Adrenal gland (tissue), 5 donors: Measurements from ENCODE around the gene ATF6B.

Experiments used
- POLR2A ChIP-seq, 2 donors: fragments of 450-650 bp; IDR thresholded peaks; one replicate each; pipeline ENCODE4 v1.6.1; 2017; ENCODE audit warnings: antibody characterized with exemption in 2 of 2, mild to moderate bottlenecking in 2 of 2, moderate library complexity in 1 of 2
- TF ChIP-seq, protein P1 (sequence below), 6 experiments: fragments of 450-650 bp in 4 of 6; fragments of 200-600 bp in 2 of 6; sonication (generic) in 1 of 6; IDR thresholded peaks; 1 replicate in 5 of 6; 2 replicates in 1 of 6; pipeline versions ENCODE4 v1.5.1 to v1.8.0; 2016 to 2021; ENCODE audit warnings: antibody characterized with exemption in 6 of 6, mild to moderate bottlenecking in 2 of 6, moderate library complexity in 1 of 6
- donor health status: DM: no; HTN: no; CAD: no.

GRCh38 chr6:32127717-32128592, at the start of gene ATF6B:
- TF ChIP-seq, protein P1, sequence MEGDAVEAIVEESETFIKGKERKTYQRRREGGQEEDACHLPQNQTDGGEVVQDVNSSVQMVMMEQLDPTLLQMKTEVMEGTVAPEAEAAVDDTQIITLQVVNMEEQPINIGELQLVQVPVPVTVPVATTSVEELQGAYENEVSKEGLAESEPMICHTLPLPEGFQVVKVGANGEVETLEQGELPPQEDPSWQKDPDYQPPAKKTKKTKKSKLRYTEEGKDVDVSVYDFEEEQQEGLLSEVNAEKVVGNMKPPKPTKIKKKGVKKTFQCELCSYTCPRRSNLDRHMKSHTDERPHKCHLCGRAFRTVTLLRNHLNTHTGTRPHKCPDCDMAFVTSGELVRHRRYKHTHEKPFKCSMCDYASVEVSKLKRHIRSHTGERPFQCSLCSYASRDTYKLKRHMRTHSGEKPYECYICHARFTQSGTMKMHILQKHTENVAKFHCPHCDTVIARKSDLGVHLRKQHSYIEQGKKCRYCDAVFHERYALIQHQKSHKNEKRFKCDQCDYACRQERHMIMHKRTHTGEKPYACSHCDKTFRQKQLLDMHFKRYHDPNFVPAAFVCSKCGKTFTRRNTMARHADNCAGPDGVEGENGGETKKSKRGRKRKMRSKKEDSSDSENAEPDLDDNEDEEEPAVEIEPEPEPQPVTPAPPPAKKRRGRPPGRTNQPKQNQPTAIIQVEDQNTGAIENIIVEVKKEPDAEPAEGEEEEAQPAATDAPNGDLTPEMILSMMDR (IDR thresholded peaks at IDR 0.05): no peak
- peak; percentile 28 to 65 for TF ChIP-seq POLR2A (IDR thresholded peaks at IDR 0.05)
